Measurements from ENCODE around the gene IGFBP7.

IGFBP7 gene

GRCh38 chr4:57109847-57110639 is at the start of gene IGFBP7:
Gene IGFBP7 (minus strand): TSS chr4:57110385. CDS start chr4:57110351, 34 bp downstream.
- no peak for DNase-seq (ENCODE audit: low read depth in 2 of 2)

- no peak for DNase-seq (ENCODE audit: low read depth in 2 of 2)
These were observed 49.7 kb upstream of the IGFBP7 start for GRCh38 chr4:57159866-57160265.

GRCh38 chr4:57158762-57159161 is 48.6 kb upstream of the IGFBP7 start:
- no peak for DNase-seq (ENCODE audit: low read depth in 2 of 2)

- no peak for DNase-seq (ENCODE audit: low read depth in 2 of 2)
These were observed 48.0 kb upstream of the IGFBP7 start for GRCh38 chr4:57158221-57158620.

- no peak for DNase-seq (ENCODE audit: low read depth in 2 of 2)
These were observed 47.5 kb upstream of the IGFBP7 start for GRCh38 chr4:57157596-57158137.

GRCh38 chr4:57156242-57156990 is 46.2 kb upstream of the IGFBP7 start:
- no peak for DNase-seq (ENCODE audit: low read depth in 2 of 2)

GRCh38 chr4:57154926-57155325 is 44.7 kb upstream of the IGFBP7 start:
- DNase-seq (ENCODE audit: low read depth in 2 of 2) = no peak

- no peak for DNase-seq (ENCODE audit: low read depth in 2 of 2)
These were observed 44.0 kb upstream of the IGFBP7 start for GRCh38 chr4:57154191-57154590.

- DNase-seq (ENCODE audit: low read depth in 2 of 2) = no peak
These were observed 43.0 kb upstream of the IGFBP7 start for GRCh38 chr4:57153207-57153606.

GRCh38 chr4:57151481-57151880 is 41.3 kb upstream of the IGFBP7 start:
- no peak for DNase-seq (ENCODE audit: low read depth in 2 of 2)

GRCh38 chr4:57149833-57150232 is 39.6 kb upstream of the IGFBP7 start:
- no peak for DNase-seq (ENCODE audit: low read depth in 2 of 2)

GRCh38 chr4:57148831-57149505 is 38.8 kb upstream of the IGFBP7 start:
- no peak for DNase-seq (ENCODE audit: low read depth in 2 of 2)

- DNase-seq (ENCODE audit: low read depth in 2 of 2) = no peak
These were observed 38.0 kb upstream of the IGFBP7 start for GRCh38 chr4:57148177-57148576.

- no peak for DNase-seq (ENCODE audit: low read depth in 2 of 2)
These were observed 37.3 kb upstream of the IGFBP7 start for GRCh38 chr4:57147335-57148060.

GRCh38 chr4:57146444-57146843 is 36.3 kb upstream of the IGFBP7 start:
- DNase-seq (ENCODE audit: low read depth in 2 of 2) = no peak

- DNase-seq (ENCODE audit: low read depth in 2 of 2) = no peak
These were observed 34.3 kb upstream of the IGFBP7 start for GRCh38 chr4:57144466-57144865.

- no peak for DNase-seq (ENCODE audit: low read depth in 2 of 2)
These were observed 29.6 kb upstream of the IGFBP7 start for GRCh38 chr4:57139783-57140182.

GRCh38 chr4:57137261-57137660 is 27.1 kb upstream of the IGFBP7 start:
- no peak for DNase-seq (ENCODE audit: low read depth in 2 of 2)

- DNase-seq (ENCODE audit: low read depth in 2 of 2) = no peak
These were observed 26.1 kb upstream of the IGFBP7 start for GRCh38 chr4:57136281-57136680.

GRCh38 chr4:57132743-57133137 is 22.6 kb upstream of the IGFBP7 start:
- DNase-seq (ENCODE audit: low read depth in 2 of 2) = no peak

- no peak for DNase-seq (ENCODE audit: low read depth in 2 of 2)
These were observed 21.9 kb upstream of the IGFBP7 start for GRCh38 chr4:57131849-57132742.
